K562 (cell line): ENCODE data around the gene LY6G6C. TPM values are rescaled to one million over a fixed set of nuclear protein-coding genes. Genes with fewer than 3 reads are reported as not detected.

ENCODE experiments used
- ARID1B ChIP-seq: fragments of 450-650 bp; IDR thresholded peaks from 2 replicates; pipeline ENCODE4 v1.6.1; 2016; ENCODE audit warnings: antibody characterized with exemption, mild to moderate bottlenecking, inconsistent platforms
- BHLHE40 ChIP-seq: IDR thresholded peaks from 2 replicates; pipeline ENCODE4 v1.6.1; 2011; ENCODE audit warnings: low read length, improper control_type of control experiment
- COPS2 ChIP-seq: fragments of 450-650 bp; conservative IDR thresholded peaks from 2 replicates; pipeline ENCODE4 v1.6.1; 2016; ENCODE audit warnings: mild to moderate bottlenecking, moderate library complexity
- GATAD2B ChIP-seq: fragments of 450-650 bp; IDR thresholded peaks from 2 replicates; pipeline ENCODE4 v1.6.1; 2017; ENCODE audit warnings: mild to moderate bottlenecking, borderline replicate concordance
- HDGF ChIP-seq: fragments of 450-650 bp; IDR thresholded peaks from 2 replicates; pipeline ENCODE4 v1.6.1; 2016
- HMGN3 ChIP-seq: IDR thresholded peaks from 2 replicates; pipeline ENCODE4 v1.6.1; 2011; ENCODE audit warnings: borderline replicate concordance, low read depth, mild to moderate bottlenecking, mixed read lengths, low read length; ENCODE audit not compliant: insufficient read length; ENCODE audit errors: extremely low read depth
- NCOA2 ChIP-seq, 2 experiments: fragments of 450-650 bp; IDR thresholded peaks; 2 replicates each; pipeline ENCODE4 v1.6.1; 2018; ENCODE audit warnings: mild to moderate bottlenecking in 2 of 2, moderate library complexity in 1 of 2; ENCODE audit not compliant: partially characterized antibody in 2 of 2
- PCBP1 ChIP-seq: fragments of 200-400 bp; formaldehyde crosslinking; IDR thresholded peaks from 2 replicates; pipeline ENCODE4 v1.6.1; 2018; ENCODE audit warnings: mild to moderate bottlenecking, low read depth, low read length; ENCODE audit not compliant: poor library complexity, severe bottlenecking
- PYGO2 ChIP-seq: fragments of 450-650 bp; IDR thresholded peaks from 2 replicates; pipeline ENCODE4 v1.6.1; 2016; ENCODE audit warnings: mild to moderate bottlenecking, missing genetic modification characterization, moderate library complexity, missing compliant biosample characterization
- RFX1 ChIP-seq: fragments of 450-650 bp; IDR thresholded peaks from 2 replicates; pipeline ENCODE4 v1.6.1; 2016; ENCODE audit warnings: mild to moderate bottlenecking, moderate library complexity
- RHOXF2B ChIP-seq: fragments of 250-450 bp; sonication (Bioruptor Pico); conservative IDR thresholded peaks from 2 replicates; pipeline ENCODE4 v1.5.1; 2021
- ZBTB1 ChIP-seq: sonication (generic); formaldehyde crosslinking; IDR thresholded peaks from 2 replicates; pipeline ENCODE4 v1.8.1; 2023; ENCODE audit warnings: missing genetic modification reagents, low read depth, mild to moderate bottlenecking, borderline replicate concordance
- ZNF23 ChIP-seq: fragments of 250-450 bp; sonication (Bioruptor Pico); IDR thresholded peaks from 2 replicates; pipeline ENCODE4 v1.4.0; 2020; ENCODE audit warnings: mild to moderate bottlenecking
- polyA plus RNA-seq, 8 experiments: library from polyadenylated mRNA; depleted of rRNA in 4 of 8; stranded (reverse) in 5 of 8; unstranded in 3 of 8; fragments of >200 nt; fragmentation: Nextera tagmentation in 2 of 8; fragmentation: Illumina TruSeq in 1 of 8; extraction: Ambion mirVana in 2 of 8; extraction: Trizol in 1 of 8; gene quantifications; 2 replicates each; pipeline versions ENCODE4 v1.2.1 to v1.2.3, GENCODE V29; 2011 to 2014; ENCODE audit warnings: inconsistent platforms in 1 of 8, missing spikeins in 1 of 8
- total RNA-seq, 7 experiments: library from RNA; depleted of rRNA in 6 of 7; stranded (reverse); fragments of >200 nt in 6 of 7; fragmentation: Illumina TruSeq in 2 of 7; extraction: Trizol in 2 of 7; gene quantifications; 2 replicates each; pipeline versions ENCODE4 v1.2.1 to v1.2.3, GENCODE V29; 2011 to 2021; ENCODE audit warnings: low replicate concordance in 1 of 7
- TF ChIP-seq, protein P1 (sequence below): fragments of 250-450 bp; sonication (Bioruptor Pico); IDR thresholded peaks from 2 replicates; pipeline ENCODE4 v1.8.0; 2021; ENCODE audit warnings: mild to moderate bottlenecking, moderate library complexity
- TF ChIP-seq, protein P2 (sequence below): fragments of 200-600 bp; sonication (generic); IDR thresholded peaks from one replicate; pipeline ENCODE4 v1.6.1; 2012; ENCODE audit warnings: mild to moderate bottlenecking, low read depth, low read length, inconsistent platforms
- TF ChIP-seq, protein P3 (sequence below): fragments of 450-650 bp; IDR thresholded peaks from 2 replicates; pipeline ENCODE4 v1.6.1; 2016; ENCODE audit warnings: low read depth, mild to moderate bottlenecking, moderate library complexity

Gene LY6G6C
- total and polyA plus RNA-seq, 9 of the 15 experiments (the other 6 are each of a cell fraction or from before 2014, with no cell fraction given), result 0.06 to 0.20 TPM; not detected in 7

DNA sequence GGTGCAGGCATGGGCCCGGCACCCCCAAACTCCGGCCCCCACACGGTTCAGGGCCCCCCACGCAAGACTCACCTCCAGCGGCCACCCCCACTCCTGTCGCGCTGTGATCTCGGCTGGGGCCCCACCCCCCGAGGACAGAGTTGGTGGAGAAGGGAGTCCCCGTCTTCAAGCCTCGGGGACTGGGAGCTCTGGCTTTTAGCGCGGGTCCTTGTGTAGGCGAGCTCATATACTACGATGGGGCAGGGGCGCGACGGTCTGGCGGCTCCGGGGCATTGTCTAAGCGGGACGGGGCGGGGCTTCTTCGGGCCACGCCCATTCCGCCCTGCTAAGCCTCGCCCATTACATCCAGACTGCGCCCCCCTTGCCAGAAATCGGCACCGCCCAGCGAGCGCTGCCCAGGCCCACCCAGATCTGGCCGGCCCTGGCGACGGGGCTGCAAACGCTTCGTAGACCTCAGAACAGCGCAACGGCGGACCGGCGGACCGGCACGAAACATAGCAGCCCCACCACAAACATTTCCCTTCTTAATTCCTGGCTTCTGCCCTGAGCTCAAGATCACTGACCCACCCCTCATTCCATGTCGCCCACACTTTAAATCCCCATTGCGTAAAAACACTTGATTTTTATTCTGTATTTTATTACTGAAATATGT is 8.6 kb upstream of the LY6G6C start (continued):
- TF ChIP-seq COPS2, result no peak
- TF ChIP-seq, protein P1, sequence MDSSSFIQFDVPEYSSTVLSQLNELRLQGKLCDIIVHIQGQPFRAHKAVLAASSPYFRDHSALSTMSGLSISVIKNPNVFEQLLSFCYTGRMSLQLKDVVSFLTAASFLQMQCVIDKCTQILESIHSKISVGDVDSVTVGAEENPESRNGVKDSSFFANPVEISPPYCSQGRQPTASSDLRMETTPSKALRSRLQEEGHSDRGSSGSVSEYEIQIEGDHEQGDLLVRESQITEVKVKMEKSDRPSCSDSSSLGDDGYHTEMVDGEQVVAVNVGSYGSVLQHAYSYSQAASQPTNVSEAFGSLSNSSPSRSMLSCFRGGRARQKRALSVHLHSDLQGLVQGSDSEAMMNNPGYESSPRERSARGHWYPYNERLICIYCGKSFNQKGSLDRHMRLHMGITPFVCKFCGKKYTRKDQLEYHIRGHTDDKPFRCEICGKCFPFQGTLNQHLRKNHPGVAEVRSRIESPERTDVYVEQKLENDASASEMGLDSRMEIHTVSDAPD (CRISPR knock-in tag), result no peak
- no peak for TF ChIP-seq NCOA2 (IDR thresholded peaks at IDR 0.05; ENCODE audit: partially characterized antibody in 2 of 2)
- no peak for TF ChIP-seq HMGN3
- 0 out of 2 replicates have a peak, but pooled peaks have one; percentile 28 for TF ChIP-seq PYGO2 (tag)
- peak; percentile 73 for TF ChIP-seq PCBP1
- TF ChIP-seq HDGF, result no peak
- TF ChIP-seq BHLHE40, result peak; percentile 3
- TF ChIP-seq ARID1B, result no peak
- TF ChIP-seq, protein P2, sequence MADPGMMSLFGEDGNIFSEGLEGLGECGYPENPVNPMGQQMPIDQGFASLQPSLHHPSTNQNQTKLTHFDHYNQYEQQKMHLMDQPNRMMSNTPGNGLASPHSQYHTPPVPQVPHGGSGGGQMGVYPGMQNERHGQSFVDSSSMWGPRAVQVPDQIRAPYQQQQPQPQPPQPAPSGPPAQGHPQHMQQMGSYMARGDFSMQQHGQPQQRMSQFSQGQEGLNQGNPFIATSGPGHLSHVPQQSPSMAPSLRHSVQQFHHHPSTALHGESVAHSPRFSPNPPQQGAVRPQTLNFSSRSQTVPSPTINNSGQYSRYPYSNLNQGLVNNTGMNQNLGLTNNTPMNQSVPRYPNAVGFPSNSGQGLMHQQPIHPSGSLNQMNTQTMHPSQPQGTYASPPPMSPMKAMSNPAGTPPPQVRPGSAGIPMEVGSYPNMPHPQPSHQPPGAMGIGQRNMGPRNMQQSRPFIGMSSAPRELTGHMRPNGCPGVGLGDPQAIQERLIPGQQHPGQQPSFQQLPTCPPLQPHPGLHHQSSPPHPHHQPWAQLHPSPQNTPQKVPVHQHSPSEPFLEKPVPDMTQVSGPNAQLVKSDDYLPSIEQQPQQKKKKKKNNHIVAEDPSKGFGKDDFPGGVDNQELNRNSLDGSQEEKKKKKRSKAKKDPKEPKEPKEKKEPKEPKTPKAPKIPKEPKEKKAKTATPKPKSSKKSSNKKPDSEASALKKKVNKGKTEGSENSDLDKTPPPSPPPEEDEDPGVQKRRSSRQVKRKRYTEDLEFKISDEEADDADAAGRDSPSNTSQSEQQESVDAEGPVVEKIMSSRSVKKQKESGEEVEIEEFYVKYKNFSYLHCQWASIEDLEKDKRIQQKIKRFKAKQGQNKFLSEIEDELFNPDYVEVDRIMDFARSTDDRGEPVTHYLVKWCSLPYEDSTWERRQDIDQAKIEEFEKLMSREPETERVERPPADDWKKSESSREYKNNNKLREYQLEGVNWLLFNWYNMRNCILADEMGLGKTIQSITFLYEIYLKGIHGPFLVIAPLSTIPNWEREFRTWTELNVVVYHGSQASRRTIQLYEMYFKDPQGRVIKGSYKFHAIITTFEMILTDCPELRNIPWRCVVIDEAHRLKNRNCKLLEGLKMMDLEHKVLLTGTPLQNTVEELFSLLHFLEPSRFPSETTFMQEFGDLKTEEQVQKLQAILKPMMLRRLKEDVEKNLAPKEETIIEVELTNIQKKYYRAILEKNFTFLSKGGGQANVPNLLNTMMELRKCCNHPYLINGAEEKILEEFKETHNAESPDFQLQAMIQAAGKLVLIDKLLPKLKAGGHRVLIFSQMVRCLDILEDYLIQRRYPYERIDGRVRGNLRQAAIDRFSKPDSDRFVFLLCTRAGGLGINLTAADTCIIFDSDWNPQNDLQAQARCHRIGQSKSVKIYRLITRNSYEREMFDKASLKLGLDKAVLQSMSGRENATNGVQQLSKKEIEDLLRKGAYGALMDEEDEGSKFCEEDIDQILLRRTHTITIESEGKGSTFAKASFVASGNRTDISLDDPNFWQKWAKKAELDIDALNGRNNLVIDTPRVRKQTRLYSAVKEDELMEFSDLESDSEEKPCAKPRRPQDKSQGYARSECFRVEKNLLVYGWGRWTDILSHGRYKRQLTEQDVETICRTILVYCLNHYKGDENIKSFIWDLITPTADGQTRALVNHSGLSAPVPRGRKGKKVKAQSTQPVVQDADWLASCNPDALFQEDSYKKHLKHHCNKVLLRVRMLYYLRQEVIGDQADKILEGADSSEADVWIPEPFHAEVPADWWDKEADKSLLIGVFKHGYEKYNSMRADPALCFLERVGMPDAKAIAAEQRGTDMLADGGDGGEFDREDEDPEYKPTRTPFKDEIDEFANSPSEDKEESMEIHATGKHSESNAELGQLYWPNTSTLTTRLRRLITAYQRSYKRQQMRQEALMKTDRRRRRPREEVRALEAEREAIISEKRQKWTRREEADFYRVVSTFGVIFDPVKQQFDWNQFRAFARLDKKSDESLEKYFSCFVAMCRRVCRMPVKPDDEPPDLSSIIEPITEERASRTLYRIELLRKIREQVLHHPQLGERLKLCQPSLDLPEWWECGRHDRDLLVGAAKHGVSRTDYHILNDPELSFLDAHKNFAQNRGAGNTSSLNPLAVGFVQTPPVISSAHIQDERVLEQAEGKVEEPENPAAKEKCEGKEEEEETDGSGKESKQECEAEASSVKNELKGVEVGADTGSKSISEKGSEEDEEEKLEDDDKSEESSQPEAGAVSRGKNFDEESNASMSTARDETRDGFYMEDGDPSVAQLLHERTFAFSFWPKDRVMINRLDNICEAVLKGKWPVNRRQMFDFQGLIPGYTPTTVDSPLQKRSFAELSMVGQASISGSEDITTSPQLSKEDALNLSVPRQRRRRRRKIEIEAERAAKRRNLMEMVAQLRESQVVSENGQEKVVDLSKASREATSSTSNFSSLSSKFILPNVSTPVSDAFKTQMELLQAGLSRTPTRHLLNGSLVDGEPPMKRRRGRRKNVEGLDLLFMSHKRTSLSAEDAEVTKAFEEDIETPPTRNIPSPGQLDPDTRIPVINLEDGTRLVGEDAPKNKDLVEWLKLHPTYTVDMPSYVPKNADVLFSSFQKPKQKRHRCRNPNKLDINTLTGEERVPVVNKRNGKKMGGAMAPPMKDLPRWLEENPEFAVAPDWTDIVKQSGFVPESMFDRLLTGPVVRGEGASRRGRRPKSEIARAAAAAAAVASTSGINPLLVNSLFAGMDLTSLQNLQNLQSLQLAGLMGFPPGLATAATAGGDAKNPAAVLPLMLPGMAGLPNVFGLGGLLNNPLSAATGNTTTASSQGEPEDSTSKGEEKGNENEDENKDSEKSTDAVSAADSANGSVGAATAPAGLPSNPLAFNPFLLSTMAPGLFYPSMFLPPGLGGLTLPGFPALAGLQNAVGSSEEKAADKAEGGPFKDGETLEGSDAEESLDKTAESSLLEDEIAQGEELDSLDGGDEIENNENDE, result peak; percentile 27
- TF ChIP-seq RFX1, result no peak
- TF ChIP-seq ZBTB1 (CRISPR knock-in tag), result no peak
- TF ChIP-seq, protein P3, sequence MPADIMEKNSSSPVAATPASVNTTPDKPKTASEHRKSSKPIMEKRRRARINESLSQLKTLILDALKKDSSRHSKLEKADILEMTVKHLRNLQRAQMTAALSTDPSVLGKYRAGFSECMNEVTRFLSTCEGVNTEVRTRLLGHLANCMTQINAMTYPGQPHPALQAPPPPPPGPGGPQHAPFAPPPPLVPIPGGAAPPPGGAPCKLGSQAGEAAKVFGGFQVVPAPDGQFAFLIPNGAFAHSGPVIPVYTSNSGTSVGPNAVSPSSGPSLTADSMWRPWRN, result no peak
- TF ChIP-seq GATAD2B, result no peak
- peak; percentile 98 for TF ChIP-seq RHOXF2B (CRISPR knock-in tag)
- peak; percentile 93 for TF ChIP-seq ZNF23 (CRISPR knock-in tag)
